Ascending aorta (tissue), 2 donors: ENCODE measurements around the gene CAP2. TPM values are rescaled to one million over a fixed set of nuclear protein-coding genes. Genes with fewer than 3 reads are reported as not detected.

Experiments used
- DNase-seq, 2 donors: peaks; one replicate each; pipeline ENCODE4 v3.0.0-alpha.2; 2019; ENCODE audit warnings: low spot score in 2 of 2
- H3K27ac ChIP-seq, 2 donors: fragments of 200-600 bp; sonication (generic); one replicate each; pipeline ENCODE4 v1.5.1; 2016 to 2017; ENCODE audit warnings: mild to moderate bottlenecking in 1 of 2
- H3K27me3 ChIP-seq: fragments of 200-600 bp; sonication (generic); one replicate; pipeline ENCODE4 v1.5.1; 2017
- H3K36me3 ChIP-seq, 2 donors: fragments of 200-600 bp; sonication (generic); one replicate each; pipeline ENCODE4 v1.5.1; 2016
- H3K4me1 ChIP-seq, 2 donors: fragments of 200-600 bp; sonication (generic); one replicate each; pipeline ENCODE4 v1.5.1; 2016 to 2017; ENCODE audit warnings: mild to moderate bottlenecking in 1 of 2
- H3K4me3 ChIP-seq, 2 donors: fragments of 200-600 bp; sonication (generic); one replicate each; pipeline ENCODE4 v1.5.1; 2016 to 2017; ENCODE audit warnings: mild to moderate bottlenecking in 1 of 2
- H3K9me3 ChIP-seq, 2 donors: fragments of 200-600 bp; sonication (generic); one replicate each; pipeline ENCODE4 v1.5.1; 2016
- CTCF ChIP-seq, 3 experiments: fragments of 200-600 bp in 2 of 3; fragments of 450-650 bp in 1 of 3; sonication (generic) in 2 of 3; IDR thresholded peaks; one replicate each; pipeline ENCODE4 v1.5.1; 2016 to 2019; ENCODE audit warnings: antibody characterized with exemption in 3 of 3, mild to moderate bottlenecking in 1 of 3, moderate library complexity in 1 of 3
- intact Hi-C: fragments of 100-400 bp; cut with DNase I; formaldehyde crosslinking; loops from one replicate; pipeline ENCODE4 v1.15.1; 2023
- total RNA-seq: library from RNA; depleted of rRNA; stranded (reverse); fragments of >200 nt; gene quantifications from one replicate; pipeline ENCODE4 v1.1.0, GENCODE V29; 2016

The CAP2 gene
- 7.1 TPM for total RNA-seq

GRCh38 chr6:17392978-17393891, at the start of gene CAP2:
Gene CAP2, plus strand, starts transcription at chr6:17393595. Its CDS starts 27,961 bp downstream, at chr6:17421556.
- Histone ChIP-seq H3K9me3 (no peaks in the 10 kb centered on the region), H3K4me3 (peak within 1 kb of the TSS; percentile 81 to 94), H3K27ac (peak within 1 kb of the TSS; percentile 75 to 87), H3K27me3 (no peaks in the 10 kb centered on the region), H3K36me3 (no peaks in the 10 kb centered on the region), H3K4me1 (peaks cover 0 to 10% of the 10 kb centered on the region in 2 donors)
- no peak for TF ChIP-seq CTCF (IDR thresholded peaks at IDR 0.05)
- intact Hi-C loops, result loop anchor here (2.0 to 10.0 kb wide), 4 partner anchors 82 to 312 kb away; partner anchors contain the start of genes NUP153 and RBM24
- peak in 1 of 2 donors; percentile 81 for DNase-seq

- Histone ChIP-seq H3K27me3 (no peaks in the 10 kb centered on the region), H3K36me3 (no peaks in the 10 kb centered on the region), H3K27ac (no peak overlapping the region), H3K4me3 (no peak overlapping the region), H3K4me1 (no peaks in the 10 kb centered on the region), H3K9me3 (no peaks in the 10 kb centered on the region)
- DNase-seq, result no peak
- intact Hi-C loops, result no loop called here
- no peak for TF ChIP-seq CTCF (IDR thresholded peaks at IDR 0.05)
Measured at GRCh38 chr6:17347012-17347411, 46.4 kb upstream of the CAP2 start.

GRCh38 chr6:17349427-17349826, 44.0 kb upstream of the CAP2 start:
- TF ChIP-seq CTCF (IDR thresholded peaks at IDR 0.05), result no peak
- intact Hi-C loops, result no loop called here

GRCh38 chr6:17352302-17352701, 41.1 kb upstream of the CAP2 start:
- TF ChIP-seq CTCF (IDR thresholded peaks at IDR 0.05), result no peak
- intact Hi-C loops, result no loop called here

More at GRCh38 chr6:17349427-17349826, 44.0 kb upstream of the CAP2 start:
- Histone ChIP-seq H3K27ac (no peak overlapping the region), H3K9me3 (no peaks in the 10 kb centered on the region), H3K4me3 (no peak overlapping the region), H3K36me3 (no peaks in the 10 kb centered on the region), H3K27me3 (no peaks in the 10 kb centered on the region), H3K4me1 (no peaks in the 10 kb centered on the region)
- no peak for DNase-seq

GRCh38 chr6:17353440-17354175, 39.8 kb upstream of the CAP2 start:
- H3K36me3 ChIP-seq, result no peaks in the 10 kb centered on the region
- H3K27ac ChIP-seq, result no peak overlapping the region
- intact Hi-C loops, result no loop called here
- no peak for DNase-seq
- no peaks in the 10 kb centered on the region for H3K27me3 ChIP-seq
- H3K4me1 ChIP-seq, result no peaks in the 10 kb centered on the region
- no peak overlapping the region for H3K4me3 ChIP-seq
- no peak for TF ChIP-seq CTCF (IDR thresholded peaks at IDR 0.05)
- H3K9me3 ChIP-seq, result no peaks in the 10 kb centered on the region

More at GRCh38 chr6:17352302-17352701, 41.1 kb upstream of the CAP2 start:
- no peaks in the 10 kb centered on the region for H3K4me1 ChIP-seq
- no peaks in the 10 kb centered on the region for H3K9me3 ChIP-seq
- no peak overlapping the region for H3K4me3 ChIP-seq
- H3K36me3 ChIP-seq, result no peaks in the 10 kb centered on the region
- no peak overlapping the region for H3K27ac ChIP-seq
- DNase-seq, result no peak
- no peaks in the 10 kb centered on the region for H3K27me3 ChIP-seq
